Lung (tissue), 12 donors: ENCODE results near the gene SPATS2. TPM values are rescaled to one million over a fixed set of nuclear protein-coding genes. Genes with fewer than 3 reads are reported as not detected.

Experiments
- ATAC-seq: fragments of 200-7000 bp; cut with Tn5 transposase; one replicate; pipeline ENCODE4 v1.9.1; 2020; ENCODE audit warnings: moderate number of reproducible peaks; ENCODE audit not compliant: insufficient read depth, low FRiP score
- DNase-seq, 3 donors: peaks; one replicate each; pipeline ENCODE4 v3.0.0-alpha.2; 2013 to 2017
- H3K27ac ChIP-seq, 2 donors: one replicate each; pipeline ENCODE4 v1.5.1; 2013; ENCODE audit warnings: mild to moderate bottlenecking in 2 of 2, moderate library complexity in 2 of 2, control low read depth in 1 of 2, inconsistent platforms in 1 of 2, low read depth in 1 of 2, low read length in 1 of 2
- H3K27me3 ChIP-seq, 3 donors: one replicate each; pipeline ENCODE4 v1.5.1; 2013; ENCODE audit warnings: low read length in 2 of 3; ENCODE audit not compliant: control insufficient read depth in 3 of 3, insufficient read depth in 3 of 3
- H3K36me3 ChIP-seq, 4 donors: one replicate each; pipeline ENCODE4 v1.5.1; 2013; ENCODE audit warnings: low read length in 4 of 4, mild to moderate bottlenecking in 1 of 4, moderate library complexity in 1 of 4; ENCODE audit not compliant: control insufficient read depth in 4 of 4, insufficient read depth in 4 of 4
- H3K4me1 ChIP-seq, 5 donors: one replicate each; pipeline ENCODE4 v1.5.1; 2013; ENCODE audit warnings: low read length in 5 of 5, mild to moderate bottlenecking in 2 of 5, moderate library complexity in 1 of 5; ENCODE audit not compliant: control insufficient read depth in 5 of 5, insufficient read depth in 5 of 5
- H3K4me3 ChIP-seq: one replicate; pipeline ENCODE4 v1.5.1; 2013; ENCODE audit warnings: mild to moderate bottlenecking, control low read depth, moderate library complexity
- H3K9ac ChIP-seq, 2 donors: one replicate each; pipeline ENCODE4 v1.5.1; 2013; ENCODE audit warnings: low read length in 2 of 2, control low read depth in 1 of 2; ENCODE audit not compliant: insufficient read depth in 1 of 2
- H3K9me3 ChIP-seq, 4 donors: one replicate each; pipeline ENCODE4 v1.5.1; 2013; ENCODE audit warnings: low read length in 3 of 4, mild to moderate bottlenecking in 1 of 4, moderate library complexity in 1 of 4; ENCODE audit not compliant: control insufficient read depth in 4 of 4, insufficient read depth in 3 of 4
- CTCF ChIP-seq: IDR thresholded peaks from 2 replicates; pipeline ENCODE4 v1.5.1; 2012; ENCODE audit warnings: mild to moderate bottlenecking; ENCODE audit errors: control extremely low read depth, extremely low read depth
- WGBS, 2 donors: extraction: QIAGEN DNeasy Blood & Tissue Kit; methylation state at CpG; one replicate each; pipeline ENCODE4 v1.1.7; 2013; 5-methylcytosine and 5-hydroxymethylcytosine counted together
- polyA plus RNA-seq, 2 donors: library from polyadenylated mRNA; stranded (reverse); fragments of 200-250 nt; gene quantifications; one replicate each; pipeline ENCODE4 v1.2.1, GENCODE V29; 2013
- total RNA-seq, 2 donors: library from RNA; depleted of rRNA in 1 of 2; stranded (reverse); fragments of >200 nt in 1 of 2; gene quantifications; one replicate each; pipeline ENCODE4 v1.2.1, GENCODE V29; 2014 to 2021
- donor health status: control.
- donor health status: control.
- donor health status: Bipolar disorder and iron deficiency.
- donor health status: healthy.
- donor health status: DM: yes; HTN: yes; CAD: no.

SPATS2 gene
- total and polyA plus RNA-seq, 4 donors: 6.6 to 48.8 (median 10.0) TPM

GRCh38 chr12:49538510-49539403 is 171.5 kb downstream of the SPATS2 start, which contains the start of gene KCNH3:
Gene KCNH3 (plus strand): TSS chr12:49539030. CDS start chr12:49539417, 387 bp downstream.
- Histone ChIP-seq H3K4me3 (no peak within 1 kb of the TSS), H3K4me1 (peaks cover 0 to 22% (median 2%) of the 10 kb centered on the region in 5 donors), H3K27me3 (peaks cover 0 to 63% (median 37%) of the 10 kb centered on the region in 3 donors), H3K27ac (no peak within 1 kb of the TSS), H3K9me3 (no peaks in the 10 kb centered on the region), H3K36me3 (no peaks in the 10 kb centered on the region), H3K9ac (no peak within 1 kb of the TSS)
- ATAC-seq: peak; percentile 64
- WGBS, 2 donors: 0 to 2% methylated on average over 53 to 107 of the region's 107 CpGs
- DNase-seq: peak; percentile 74 to 81 (median 77)
- no peak for TF ChIP-seq CTCF

GRCh38 chr12:49539406-49540228 is 172.4 kb downstream of the SPATS2 start:
- TF ChIP-seq CTCF: no peak
- peak in 2 of 3 donors; percentile 20 to 26 for DNase-seq
- H3K27ac ChIP-seq: no peak overlapping the region

GRCh38 chr12:49540229-49541139 is 173.2 kb downstream of the SPATS2 start:
- Histone ChIP-seq H3K36me3 (no peaks in the 10 kb centered on the region), H3K4me3 (no peak overlapping the region), H3K27me3 (peaks cover 0 to 71% (median 49%) of the 10 kb centered on the region in 3 donors), H3K9ac (no peak overlapping the region), H3K9me3 (no peaks in the 10 kb centered on the region), H3K4me1 (peaks cover 0 to 22% (median 2%) of the 10 kb centered on the region in 5 donors), H3K27ac (no peak overlapping the region)
- TF ChIP-seq CTCF: no peak
- ATAC-seq (no peak), DNase-seq (no peak)
- WGBS, 2 donors: 81 to 82% methylated on average over 21 of the region's 21 CpGs

More at GRCh38 chr12:49539406-49540228, 172.4 kb downstream of the SPATS2 start:
- 12 to 14% methylated on average over 41 to 47 of the region's 47 CpGs for WGBS, 2 donors
- ATAC-seq: no peak
- peaks cover 0 to 71% (median 43%) of the 10 kb centered on the region in 3 donors for H3K27me3 ChIP-seq
- no peak overlapping the region for H3K4me3 ChIP-seq
- no peak overlapping the region for H3K9ac ChIP-seq
- H3K9me3 ChIP-seq: no peaks in the 10 kb centered on the region
- H3K36me3 ChIP-seq: no peaks in the 10 kb centered on the region
- H3K4me1 ChIP-seq: peaks cover 0 to 22% (median 2%) of the 10 kb centered on the region in 5 donors
